ENCODE results near the gene MIA2.

MIA2 gene

GRCh38 chr14:39264558-39264957 lies 30.8 kb downstream of the MIA2 start:
- H3K9ac ChIP-seq (ENCODE audit: low read length) = no peak overlapping the region
- H3K36me3 ChIP-seq (ENCODE audit: control insufficient read depth, insufficient read depth, low read length) = no peaks in the 10 kb centered on the region
- H3K4me1 ChIP-seq (ENCODE audit: control insufficient read depth, insufficient read depth, low read length) = peaks cover 13% of the 10 kb centered on the region
- no peaks in the 10 kb centered on the region for H3K27me3 ChIP-seq (ENCODE audit: control insufficient read depth, insufficient read depth, low read length)
- H3K9me3 ChIP-seq (ENCODE audit: control insufficient read depth, low read length) = no peaks in the 10 kb centered on the region
- H3K4me3 ChIP-seq (ENCODE audit: low read length) = no peak overlapping the region

GRCh38 chr14:39265033-39265432 lies 31.3 kb downstream of the MIA2 start:
- Histone ChIP-seq H3K9ac (ENCODE audit: low read length) (peak overlapping the region; percentile 83), H3K4me1 (ENCODE audit: control insufficient read depth, insufficient read depth, low read length) (peaks cover 13% of the 10 kb centered on the region), H3K36me3 (ENCODE audit: control insufficient read depth, insufficient read depth, low read length) (no peaks in the 10 kb centered on the region), H3K4me3 (ENCODE audit: low read length) (no peak overlapping the region), H3K27me3 (ENCODE audit: control insufficient read depth, insufficient read depth, low read length) (no peaks in the 10 kb centered on the region), H3K9me3 (ENCODE audit: control insufficient read depth, low read length) (no peaks in the 10 kb centered on the region)

- Histone ChIP-seq H3K4me1 (ENCODE audit: control insufficient read depth, insufficient read depth, low read length) (peaks cover 13% of the 10 kb centered on the region), H3K9ac (ENCODE audit: low read length) (peak overlapping the region; percentile 83), H3K9me3 (ENCODE audit: control insufficient read depth, low read length) (no peaks in the 10 kb centered on the region), H3K4me3 (ENCODE audit: low read length) (peak overlapping the region; percentile 85), H3K27me3 (ENCODE audit: control insufficient read depth, insufficient read depth, low read length) (no peaks in the 10 kb centered on the region), H3K36me3 (ENCODE audit: control insufficient read depth, insufficient read depth, low read length) (no peaks in the 10 kb centered on the region)
These were observed 32.2 kb downstream of the MIA2 start for GRCh38 chr14:39265806-39266524.

- Histone ChIP-seq H3K27me3 (ENCODE audit: control insufficient read depth, insufficient read depth, low read length) (no peaks in the 10 kb centered on the region), H3K9ac (ENCODE audit: low read length) (peak overlapping the region; percentile 83), H3K4me1 (ENCODE audit: control insufficient read depth, insufficient read depth, low read length) (peaks cover 13% of the 10 kb centered on the region), H3K4me3 (ENCODE audit: low read length) (peak overlapping the region; percentile 85), H3K9me3 (ENCODE audit: control insufficient read depth, low read length) (no peaks in the 10 kb centered on the region), H3K36me3 (ENCODE audit: control insufficient read depth, insufficient read depth, low read length) (no peaks in the 10 kb centered on the region)
These were observed 32.8 kb downstream of the MIA2 start for GRCh38 chr14:39266525-39266870.

GRCh38 chr14:39266871-39267607 lies 33.3 kb downstream of the MIA2 start:
- Histone ChIP-seq H3K4me3 (ENCODE audit: low read length) (peak overlapping the region; percentile 85), H3K9ac (ENCODE audit: low read length) (peak overlapping the region; percentile 83), H3K27me3 (ENCODE audit: control insufficient read depth, insufficient read depth, low read length) (no peaks in the 10 kb centered on the region), H3K4me1 (ENCODE audit: control insufficient read depth, insufficient read depth, low read length) (peaks cover 13% of the 10 kb centered on the region), H3K9me3 (ENCODE audit: control insufficient read depth, low read length) (no peaks in the 10 kb centered on the region), H3K36me3 (ENCODE audit: control insufficient read depth, insufficient read depth, low read length) (no peaks in the 10 kb centered on the region)

- Histone ChIP-seq H3K9me3 (ENCODE audit: control insufficient read depth, low read length) (no peaks in the 10 kb centered on the region), H3K4me3 (ENCODE audit: low read length) (peak overlapping the region; percentile 85), H3K9ac (ENCODE audit: low read length) (peak overlapping the region; percentile 83), H3K27me3 (ENCODE audit: control insufficient read depth, insufficient read depth, low read length) (no peaks in the 10 kb centered on the region), H3K36me3 (ENCODE audit: control insufficient read depth, insufficient read depth, low read length) (no peaks in the 10 kb centered on the region), H3K4me1 (ENCODE audit: control insufficient read depth, insufficient read depth, low read length) (peaks cover 13% of the 10 kb centered on the region)
These were observed 33.9 kb downstream of the MIA2 start for GRCh38 chr14:39267608-39268005.

GRCh38 chr14:39268393-39268792 lies 34.7 kb downstream of the MIA2 start:
- Histone ChIP-seq H3K4me1 (ENCODE audit: control insufficient read depth, insufficient read depth, low read length) (peaks cover 13% of the 10 kb centered on the region), H3K9ac (ENCODE audit: low read length) (no peak overlapping the region), H3K4me3 (ENCODE audit: low read length) (peak overlapping the region; percentile 2), H3K9me3 (ENCODE audit: control insufficient read depth, low read length) (no peaks in the 10 kb centered on the region), H3K27me3 (ENCODE audit: control insufficient read depth, insufficient read depth, low read length) (no peaks in the 10 kb centered on the region), H3K36me3 (ENCODE audit: control insufficient read depth, insufficient read depth, low read length) (no peaks in the 10 kb centered on the region)

- Histone ChIP-seq H3K9ac (ENCODE audit: low read length) (no peak overlapping the region), H3K36me3 (ENCODE audit: control insufficient read depth, insufficient read depth, low read length) (peaks cover 3% of the 10 kb centered on the region), H3K4me3 (ENCODE audit: low read length) (no peak overlapping the region), H3K4me1 (ENCODE audit: control insufficient read depth, insufficient read depth, low read length) (peaks cover 4% of the 10 kb centered on the region), H3K9me3 (ENCODE audit: control insufficient read depth, low read length) (no peaks in the 10 kb centered on the region), H3K27me3 (ENCODE audit: control insufficient read depth, insufficient read depth, low read length) (no peaks in the 10 kb centered on the region)
These were observed 39.2 kb downstream of the MIA2 start for GRCh38 chr14:39272918-39273317.

- Histone ChIP-seq H3K9me3 (ENCODE audit: control insufficient read depth, low read length) (no peaks in the 10 kb centered on the region), H3K36me3 (ENCODE audit: control insufficient read depth, insufficient read depth, low read length) (peaks cover 3% of the 10 kb centered on the region), H3K4me1 (ENCODE audit: control insufficient read depth, insufficient read depth, low read length) (no peaks in the 10 kb centered on the region), H3K27me3 (ENCODE audit: control insufficient read depth, insufficient read depth, low read length) (no peaks in the 10 kb centered on the region), H3K9ac (ENCODE audit: low read length) (no peak overlapping the region), H3K4me3 (ENCODE audit: low read length) (no peak overlapping the region)
These were observed 41.7 kb downstream of the MIA2 start for GRCh38 chr14:39275395-39275794.

- Histone ChIP-seq H3K36me3 (ENCODE audit: control insufficient read depth, insufficient read depth, low read length) (peaks cover 3% of the 10 kb centered on the region), H3K9ac (ENCODE audit: low read length) (no peak overlapping the region), H3K9me3 (ENCODE audit: control insufficient read depth, low read length) (no peaks in the 10 kb centered on the region), H3K4me3 (ENCODE audit: low read length) (no peak overlapping the region), H3K4me1 (ENCODE audit: control insufficient read depth, insufficient read depth, low read length) (no peaks in the 10 kb centered on the region), H3K27me3 (ENCODE audit: control insufficient read depth, insufficient read depth, low read length) (no peaks in the 10 kb centered on the region)
These were observed 42.3 kb downstream of the MIA2 start for GRCh38 chr14:39276005-39276404.

- H3K36me3 ChIP-seq (ENCODE audit: control insufficient read depth, insufficient read depth, low read length) = peaks cover 3% of the 10 kb centered on the region
- H3K4me3 ChIP-seq (ENCODE audit: low read length) = no peak overlapping the region
- H3K9ac ChIP-seq (ENCODE audit: low read length) = no peak overlapping the region
- H3K4me1 ChIP-seq (ENCODE audit: control insufficient read depth, insufficient read depth, low read length) = no peaks in the 10 kb centered on the region
- no peaks in the 10 kb centered on the region for H3K9me3 ChIP-seq (ENCODE audit: control insufficient read depth, low read length)
- H3K27me3 ChIP-seq (ENCODE audit: control insufficient read depth, insufficient read depth, low read length) = no peaks in the 10 kb centered on the region
These were observed 42.9 kb downstream of the MIA2 start for GRCh38 chr14:39276579-39277114.

- no peaks in the 10 kb centered on the region for H3K27me3 ChIP-seq (ENCODE audit: control insufficient read depth, insufficient read depth, low read length)
- no peaks in the 10 kb centered on the region for H3K9me3 ChIP-seq (ENCODE audit: control insufficient read depth, low read length)
- H3K4me3 ChIP-seq (ENCODE audit: low read length) = no peak overlapping the region
- H3K4me1 ChIP-seq (ENCODE audit: control insufficient read depth, insufficient read depth, low read length) = no peaks in the 10 kb centered on the region
- H3K36me3 ChIP-seq (ENCODE audit: control insufficient read depth, insufficient read depth, low read length) = peaks cover 10% of the 10 kb centered on the region
- H3K9ac ChIP-seq (ENCODE audit: low read length) = no peak overlapping the region
These were observed 45.8 kb downstream of the MIA2 start for GRCh38 chr14:39279515-39279914.
